HEK293 (cell line): Measurements from ENCODE around the gene PTPRR.
A peak's percentile ranks its signal among the peaks of the same experiment; 100 is the strongest.

Experiments used
- CTCF ChIA-PET: fragments of 350-600 bp; formaldehyde crosslinking; extraction: SDS; loops from one replicate; lab custom pipeline; 2021; ENCODE audit warnings: antibody characterized with exemption; lab: Yijun Ruan, JAX
- POLR2A ChIA-PET: fragments of 300-600 bp; formaldehyde crosslinking; extraction: SDS; loops from one replicate; lab custom pipeline; 2020; ENCODE audit warnings: antibody characterized with exemption, inconsistent platforms; lab: Yijun Ruan, JAX
- H3K27ac ChIP-seq: fragments of 200-500 bp; sonication (Bioruptor generic); 2 replicates; pipeline ENCODE4 v1.5.1; 2014; ENCODE audit warnings: low read depth, low read length, control low read depth, inconsistent platforms; ENCODE audit errors: extremely low read depth
- H3K36me3 ChIP-seq, 2 experiments: fragments of 200-500 bp in 1 of 2; sonication (Bioruptor generic) in 1 of 2; 1 replicate in 1 of 2; 2 replicates in 1 of 2; pipeline ENCODE4 v1.5.1; 2014 to 2017; ENCODE audit warnings: inconsistent platforms in 2 of 2, low read length in 2 of 2; ENCODE audit not compliant: control insufficient read depth in 2 of 2, insufficient read depth in 1 of 2
- H3K4me1 ChIP-seq: fragments of 200-500 bp; sonication (Bioruptor generic); 2 replicates; pipeline ENCODE4 v1.5.1; 2014; ENCODE audit warnings: mild to moderate bottlenecking, low read length, inconsistent platforms; ENCODE audit not compliant: control insufficient read depth, insufficient read depth
- H3K4me3 ChIP-seq: 2 replicates; pipeline ENCODE4 v1.5.1; 2011; ENCODE audit warnings: low read depth, mild to moderate bottlenecking, control low read depth, low read length, moderate library complexity
- H3K9me3 ChIP-seq: fragments of 200-500 bp; sonication (Bioruptor generic); 2 replicates; pipeline ENCODE4 v1.5.1; 2014; ENCODE audit warnings: low read depth, low read length, inconsistent platforms; ENCODE audit not compliant: control insufficient read depth, insufficient read depth
- BCL11A ChIP-seq: fragments of 450-650 bp; formaldehyde crosslinking; IDR thresholded peaks from 2 replicates; pipeline ENCODE4 v1.5.1; 2016; ENCODE audit warnings: low read depth, missing biosample characterization, missing genetic modification characterization
- CTCF ChIP-seq: fragments of 450-650 bp; formaldehyde crosslinking; IDR thresholded peaks from 2 replicates; pipeline ENCODE4 v1.5.1; 2016; ENCODE audit warnings: missing biosample characterization, missing genetic modification characterization
- GLI2 ChIP-seq: fragments of 450-650 bp; formaldehyde crosslinking; IDR thresholded peaks from 2 replicates; pipeline ENCODE4; 2017; ENCODE audit warnings: missing biosample characterization, missing genetic modification characterization, low read depth, borderline replicate concordance
- IKZF3 ChIP-seq: fragments of 450-650 bp; IDR thresholded peaks from 2 replicates; pipeline ENCODE4 v1.5.0; 2018; ENCODE audit warnings: missing biosample characterization, mild to moderate bottlenecking, missing genetic modification characterization, moderate library complexity
- MYNN ChIP-seq: fragments of 450-650 bp; formaldehyde crosslinking; IDR thresholded peaks from 2 replicates; pipeline ENCODE4 v1.5.1; 2016; ENCODE audit warnings: missing biosample characterization, missing genetic modification characterization, borderline replicate concordance
- REST ChIP-seq: fragments of 450-650 bp; formaldehyde crosslinking; IDR thresholded peaks from 2 replicates; pipeline ENCODE4 v1.5.1; 2016; ENCODE audit warnings: missing biosample characterization, missing genetic modification characterization
- TSHZ1 ChIP-seq: fragments of 450-650 bp; formaldehyde crosslinking; IDR thresholded peaks from 2 replicates; pipeline ENCODE4 v1.5.1; 2016; ENCODE audit warnings: missing biosample characterization, missing genetic modification characterization, borderline replicate concordance
- ZBTB11 ChIP-seq: fragments of 450-650 bp; formaldehyde crosslinking; conservative IDR thresholded peaks from 2 replicates; pipeline ENCODE4 v1.5.1; 2016; ENCODE audit warnings: low read depth, missing biosample characterization, missing genetic modification characterization
- ZBTB21 ChIP-seq: fragments of 450-650 bp; formaldehyde crosslinking; IDR thresholded peaks from 2 replicates; pipeline ENCODE4 v1.5.1; 2017; ENCODE audit warnings: missing biosample characterization, missing genetic modification characterization
- ZBTB8A ChIP-seq: fragments of 450-650 bp; formaldehyde crosslinking; IDR thresholded peaks from 2 replicates; pipeline ENCODE4 v1.5.1; 2016; ENCODE audit warnings: missing biosample characterization, missing genetic modification characterization
- ZEB2 ChIP-seq: fragments of 450-650 bp; formaldehyde crosslinking; IDR thresholded peaks from 2 replicates; pipeline ENCODE4 v1.5.1; 2016; ENCODE audit warnings: missing biosample characterization, missing genetic modification characterization
- ZNF114 ChIP-seq: fragments of 450-650 bp; formaldehyde crosslinking; IDR thresholded peaks from 2 replicates; pipeline ENCODE4 v1.5.0; 2017; ENCODE audit warnings: missing biosample characterization, missing genetic modification characterization
- ZNF157 ChIP-seq: fragments of 450-650 bp; formaldehyde crosslinking; IDR thresholded peaks from 2 replicates; pipeline ENCODE4 v1.5.1; 2016; ENCODE audit warnings: missing biosample characterization, missing genetic modification characterization
- ZNF184 ChIP-seq: fragments of 450-650 bp; IDR thresholded peaks from 2 replicates; pipeline ENCODE4 v1.5.1; 2018; ENCODE audit warnings: missing biosample characterization, mild to moderate bottlenecking, missing genetic modification characterization
- ZNF24 ChIP-seq: fragments of 450-650 bp; formaldehyde crosslinking; IDR thresholded peaks from 2 replicates; pipeline ENCODE4 v1.5.1; 2016; ENCODE audit warnings: missing biosample characterization, missing genetic modification characterization
- ZNF266 ChIP-seq: fragments of 450-650 bp; formaldehyde crosslinking; IDR thresholded peaks from 2 replicates; pipeline ENCODE4 v1.5.1; 2016; ENCODE audit warnings: missing biosample characterization, missing genetic modification characterization, low read depth
- ZNF292 ChIP-seq: fragments of 450-650 bp; formaldehyde crosslinking; IDR thresholded peaks from 2 replicates; pipeline ENCODE4 v1.5.1; 2016; ENCODE audit warnings: low read depth, missing biosample characterization, missing genetic modification characterization, borderline replicate concordance
- ZNF426 ChIP-seq: fragments of 450-650 bp; formaldehyde crosslinking; IDR thresholded peaks from 2 replicates; pipeline ENCODE4 v1.5.1; 2017; ENCODE audit warnings: missing biosample characterization, missing genetic modification characterization, mild to moderate bottlenecking, inconsistent platforms, moderate library complexity
- ZNF433 ChIP-seq: fragments of 450-650 bp; formaldehyde crosslinking; IDR thresholded peaks from 2 replicates; pipeline ENCODE4 v1.5.1; 2016; ENCODE audit warnings: missing biosample characterization, missing genetic modification characterization, low read depth
- ZNF510 ChIP-seq: fragments of 450-650 bp; formaldehyde crosslinking; IDR thresholded peaks from 2 replicates; pipeline ENCODE4 v1.5.1; 2018; ENCODE audit warnings: mild to moderate bottlenecking, missing genetic modification characterization, missing biosample characterization; ENCODE audit not compliant: insufficient replicate concordance
- ZNF555 ChIP-seq: fragments of 450-650 bp; formaldehyde crosslinking; conservative IDR thresholded peaks from 2 replicates; pipeline ENCODE4 v1.5.1; 2017; ENCODE audit warnings: missing biosample characterization, mild to moderate bottlenecking, missing genetic modification characterization, inconsistent platforms
- ZNF701 ChIP-seq: fragments of 450-650 bp; formaldehyde crosslinking; IDR thresholded peaks from 2 replicates; pipeline ENCODE4 v1.5.1; 2016; ENCODE audit warnings: missing biosample characterization, missing genetic modification characterization
- ZNF704 ChIP-seq: fragments of 450-650 bp; formaldehyde crosslinking; IDR thresholded peaks from 2 replicates; pipeline ENCODE4 v1.5.1; 2016; ENCODE audit warnings: missing biosample characterization, missing genetic modification characterization
- ZNF776 ChIP-seq: fragments of 450-650 bp; formaldehyde crosslinking; IDR thresholded peaks from 2 replicates; pipeline ENCODE4 v1.5.0; 2017; ENCODE audit warnings: missing biosample characterization, missing genetic modification characterization, borderline replicate concordance
- ZXDB ChIP-seq: fragments of 450-650 bp; formaldehyde crosslinking; IDR thresholded peaks from 2 replicates; pipeline ENCODE4 v1.5.1; 2016; ENCODE audit warnings: missing biosample characterization, missing genetic modification characterization

The PTPRR gene

GRCh38 chr12:70955415-70955814 is 34.9 kb upstream of the PTPRR start (continued):
- TF ChIP-seq ZNF266 (tag by site-specific recombination) (0 out of 2 replicates have a peak, but pooled peaks have one; percentile 29), ZNF433 (tag by site-specific recombination) (0 out of 2 replicates have a peak, but pooled peaks have one; percentile 19), MYNN (no peak), ZNF24 (tag by site-specific recombination) (no peak), ZEB2 (no peak), ZNF114 (tag by site-specific recombination) (no peak), ZNF510 (tag by site-specific recombination) (no peak), ZXDB (tag by site-specific recombination) (peak; percentile 26; the same call in 1 of the 2 replicates), ZNF292 (tag by site-specific recombination) (no peak), ZBTB11 (tag by site-specific recombination) (peak; percentile 73), ZBTB8A (tag by site-specific recombination) (0 out of 2 replicates have a peak, but pooled peaks have one; percentile 40), ZBTB21 (tag by site-specific recombination) (peak; percentile 33; the same call in 1 of the 2 replicates), ZNF701 (tag by site-specific recombination) (no peak), TSHZ1 (tag by site-specific recombination) (no peak), GLI2 (peak; percentile 11; the same call in 1 of the 2 replicates), BCL11A (tag by site-specific recombination) (no peak)

- no peak overlapping the region for H3K27ac ChIP-seq
- POLR2A ChIA-PET = interaction anchor here (0.6 kb wide), 1 partner anchor 206 kb away, joined by 3 read pairs; no protein-coding TSS in a partner anchor
- CTCF ChIA-PET = no interaction called here
- H3K4me3 ChIP-seq = no peak overlapping the region
- H3K4me1 ChIP-seq = no peaks in the 10 kb centered on the region
- no peaks in the 10 kb centered on the region for H3K36me3 ChIP-seq
- no peaks in the 10 kb centered on the region for H3K9me3 ChIP-seq
- TF ChIP-seq ZNF776 (tag by site-specific recombination) (no peak), REST (tag by site-specific recombination) (no peak), ZNF555 (tag by site-specific recombination) (no peak), IKZF3 (tag by site-specific recombination) (no peak), ZNF704 (no peak), ZNF184 (no peak), CTCF (tag by site-specific recombination) (no peak), ZNF157 (tag by site-specific recombination) (no peak), ZNF426 (tag by site-specific recombination) (no peak)
Measured at GRCh38 chr12:70950451-70950850, 29.9 kb upstream of the PTPRR start.
